K562 (cell line): ENCODE measurements around the gene MCCC2. TPM values are rescaled to one million over a fixed set of nuclear protein-coding genes. Genes with fewer than 3 reads are reported as not detected.

Experiments used
- DIDO1 ChIP-seq: fragments of 450-650 bp; IDR thresholded peaks from 2 replicates; pipeline ENCODE4 v1.6.1; 2016; ENCODE audit warnings: low read depth, missing biosample characterization, missing genetic modification characterization
- DPF2 ChIP-seq: fragments of 450-650 bp; IDR thresholded peaks from 2 replicates; pipeline ENCODE4 v1.6.1; 2016
- E4F1 ChIP-seq: fragments of 250-450 bp; sonication (Bioruptor Pico); IDR thresholded peaks from 2 replicates; pipeline ENCODE4 v1.5.0; 2021; ENCODE audit warnings: mild to moderate bottlenecking, borderline replicate concordance
- EP400 ChIP-seq: fragments of 450-650 bp; IDR thresholded peaks from 2 replicates; pipeline ENCODE4 v1.6.1; 2017; ENCODE audit warnings: antibody characterized with exemption, mild to moderate bottlenecking, moderate library complexity
- FOS ChIP-seq: IDR thresholded peaks from 3 replicates; pipeline ENCODE4 v1.6.1; 2011; ENCODE audit not compliant: insufficient read length; ENCODE audit errors: extremely low read depth
- KLF6 ChIP-seq: fragments of 250-450 bp; sonication (Bioruptor Pico); IDR thresholded peaks from 2 replicates; pipeline ENCODE4 v1.4.0; 2020; ENCODE audit warnings: mild to moderate bottlenecking, moderate library complexity, borderline replicate concordance
- NEUROD1 ChIP-seq: fragments of 150-350 bp; IDR thresholded peaks from 2 replicates; pipeline ENCODE4 v1.6.1; 2014; ENCODE audit warnings: borderline replicate concordance, low read length, low read depth; ENCODE audit not compliant: partially characterized antibody
- PHB ChIP-seq: fragments of 250-450 bp; sonication (Bioruptor Pico); IDR thresholded peaks from 2 replicates; pipeline ENCODE4 v1.5.0; 2021
- PTRF ChIP-seq: fragments of 450-650 bp; IDR thresholded peaks from 2 replicates; pipeline ENCODE4 v1.6.1; 2016; ENCODE audit warnings: mild to moderate bottlenecking, missing genetic modification characterization, missing compliant biosample characterization
- RAD51 ChIP-seq: fragments of 450-650 bp; IDR thresholded peaks from 2 replicates; pipeline ENCODE4 v1.7.1; 2016; ENCODE audit warnings: low read depth, mild to moderate bottlenecking, borderline replicate concordance
- RBFOX2 ChIP-seq: fragments of 200-400 bp; formaldehyde crosslinking; IDR thresholded peaks from 2 replicates; pipeline ENCODE4 v1.6.1; 2017; ENCODE audit warnings: low read depth, mild to moderate bottlenecking, low read length, moderate library complexity
- SETDB1 ChIP-seq: IDR thresholded peaks from one replicate; pipeline ENCODE4 v1.6.1; 2012; ENCODE audit warnings: low read length, control low read depth, inconsistent platforms
- SFPQ ChIP-seq: fragments of 200-400 bp; formaldehyde crosslinking; IDR thresholded peaks from 2 replicates; pipeline ENCODE4 v1.6.1; 2017; ENCODE audit warnings: mild to moderate bottlenecking, low read depth, low read length, moderate library complexity
- THAP7 ChIP-seq: fragments of 250-450 bp; sonication (Bioruptor Pico); IDR thresholded peaks from 2 replicates; pipeline ENCODE4 v1.5.0; 2021
- TSC22D4 ChIP-seq: fragments of 450-650 bp; IDR thresholded peaks from 2 replicates; pipeline ENCODE4 v1.6.1; 2016; ENCODE audit warnings: missing genetic modification characterization, missing biosample characterization, control low read depth
- ZBTB33 ChIP-seq: sonication (generic); formaldehyde crosslinking; IDR thresholded peaks from 2 replicates; pipeline ENCODE4 v1.8.1; 2023; ENCODE audit warnings: mild to moderate bottlenecking, missing genetic modification reagents
- ZFP36 ChIP-seq: fragments of 150-350 bp; IDR thresholded peaks from 2 replicates; pipeline ENCODE4 v1.6.1; 2018; ENCODE audit warnings: low read length, low read depth; ENCODE audit not compliant: partially characterized antibody
- ZNF655 ChIP-seq: fragments of 250-450 bp; sonication (Bioruptor Pico); IDR thresholded peaks from 2 replicates; pipeline ENCODE4 v1.5.0; 2021
- ZNF717 ChIP-seq: fragments of 250-450 bp; sonication (Bioruptor Pico); IDR thresholded peaks from 2 replicates; pipeline ENCODE4 v1.5.0; 2021
- ZSCAN32 ChIP-seq: fragments of 450-650 bp; formaldehyde crosslinking; IDR thresholded peaks from 2 replicates; pipeline ENCODE4 v1.4.0; 2020; ENCODE audit warnings: mild to moderate bottlenecking, moderate library complexity
- polyA plus RNA-seq, 8 experiments: library from polyadenylated mRNA; depleted of rRNA in 4 of 8; stranded (reverse) in 5 of 8; unstranded in 3 of 8; fragments of >200 nt; fragmentation: Nextera tagmentation in 2 of 8; fragmentation: Illumina TruSeq in 1 of 8; extraction: Ambion mirVana in 2 of 8; extraction: Trizol in 1 of 8; gene quantifications; 2 replicates each; pipeline versions ENCODE4 v1.2.1 to v1.2.3, GENCODE V29; 2011 to 2014; ENCODE audit warnings: inconsistent platforms in 1 of 8, missing spikeins in 1 of 8
- total RNA-seq, 7 experiments: library from RNA; depleted of rRNA in 6 of 7; stranded (reverse); fragments of >200 nt in 6 of 7; fragmentation: Illumina TruSeq in 2 of 7; extraction: Trizol in 2 of 7; gene quantifications; 2 replicates each; pipeline versions ENCODE4 v1.2.1 to v1.2.3, GENCODE V29; 2011 to 2021; ENCODE audit warnings: low replicate concordance in 1 of 7

MCCC2 gene
- total and polyA plus RNA-seq, 9 of the 15 experiments (the other 6 are each of a cell fraction or from before 2014, with no cell fraction given), result 17.1 to 77.9 (median 52.5) TPM

- no peak for TF ChIP-seq TSC22D4
- TF ChIP-seq PTRF (tag), result no peak
- no peak for TF ChIP-seq SFPQ
- no peak for TF ChIP-seq ZNF655 (CRISPR knock-in tag)
- TF ChIP-seq DIDO1, result no peak
- TF ChIP-seq ZNF717 (CRISPR knock-in tag), result no peak
- no peak for TF ChIP-seq E4F1 (CRISPR knock-in tag)
- no peak for TF ChIP-seq SETDB1
- peak; percentile 69 for TF ChIP-seq FOS
- TF ChIP-seq ZBTB33 (CRISPR knock-in tag), result no peak
- TF ChIP-seq NEUROD1, result peak; percentile 40
- peak; percentile 88 for TF ChIP-seq RAD51
- TF ChIP-seq KLF6, result no peak
- TF ChIP-seq RBFOX2, result peak; percentile 97
- no peak for TF ChIP-seq ZSCAN32 (CRISPR knock-in tag)
- peak; percentile 31 for TF ChIP-seq ZFP36
- TF ChIP-seq THAP7 (CRISPR knock-in tag), result no peak
- no peak for TF ChIP-seq PHB
- peak; percentile 63 for TF ChIP-seq DPF2
- TF ChIP-seq EP400, result peak; percentile 78; the same call in 1 of the 2 replicates
Measured at GRCh38 chr5:71586941-71587765, at the start of gene MCCC2 (continued).
